ENCODE data around the gene THAP7. TPM values are rescaled to one million over a fixed set of nuclear protein-coding genes. Genes with fewer than 3 reads are reported as not detected.

Gene THAP7
- total and polyA plus RNA-seq, 9 of the 15 experiments (the other 6 are each of a cell fraction or from before 2014, with no cell fraction given) = 7.9 to 263 (median 84.1) TPM

DNA sequence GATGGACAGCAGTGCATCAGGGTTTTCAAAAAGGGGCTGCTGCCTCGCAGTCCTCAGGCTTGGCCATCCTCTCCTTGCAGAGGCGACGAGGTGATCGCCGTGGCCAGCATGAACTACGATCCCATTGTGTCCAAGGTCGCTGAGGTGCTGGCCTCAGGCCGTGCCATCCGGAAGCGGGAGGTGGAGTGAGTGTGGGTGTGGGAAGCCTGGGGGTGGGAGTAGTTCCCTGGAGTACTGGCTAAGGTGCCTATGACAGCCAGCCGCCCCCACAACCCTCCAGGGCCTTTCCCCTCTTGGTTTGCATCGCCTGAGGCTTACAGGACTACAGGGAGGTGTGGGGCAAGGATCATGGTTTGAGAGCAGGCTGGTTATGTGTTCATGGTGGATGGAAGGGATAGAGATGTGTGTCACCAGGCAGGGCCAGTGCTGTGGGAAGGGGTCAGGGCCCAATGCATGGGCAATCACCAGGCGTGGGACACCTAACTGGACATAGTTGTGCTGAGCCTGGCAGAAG, 21.9 kb downstream of the THAP7 start:
- no peak for FAIRE-seq
- Histone ChIP-seq H3K36me3 (ENCODE audit: control insufficient read depth, insufficient read depth, low read length) (peaks cover 19% of the 10 kb centered on the region), H4K20me1 (replicated peaks; ENCODE audit: control insufficient read depth, insufficient read depth, low read length) (no peaks in the 10 kb centered on the region), H3K4me2 (ENCODE audit: insufficient read depth, low read length) (no peak overlapping the region), H3K79me2 (ENCODE audit: control insufficient read depth, insufficient read depth, low read length) (peaks cover 23% of the 10 kb centered on the region), H3K27me3 (ENCODE audit: control insufficient read depth in 2 of 2, insufficient read depth in 2 of 2, low read length in 2 of 2) (peaks cover 14 to 29% of the 10 kb centered on the region in 2 experiments; a peak in 4 of 5 replicates), H3K4me1 (replicated peaks in 1 of 2; ENCODE audit: control insufficient read depth in 2 of 2, insufficient read depth in 2 of 2, low read length in 2 of 2) (peaks cover 19 to 58% of the 10 kb centered on the region in 2 experiments), H3K9ac (ENCODE audit: insufficient read depth in 1 of 2, low read depth in 2 of 2, low read length in 2 of 2) (peak overlapping the region in 1 of 2 experiments; percentile 97; a peak in 2 of 4 replicates), H3K4me3 (no peak overlapping the region), H3K27ac (ENCODE audit: extremely low read depth, low read depth, low read length) (no peak overlapping the region; the same call in 2 of the 3 replicates), H3K9me3 (replicated peaks; ENCODE audit: control insufficient read depth, insufficient read depth, low read depth, low read length) (peaks cover 11% of the 10 kb centered on the region), H2AFZ (ENCODE audit: low read depth, low read length) (no peak overlapping the region; the same call in 1 of the 2 replicates), H3K9me1 (ENCODE audit: control insufficient read depth, insufficient read depth, low read length) (peaks cover 5% of the 10 kb centered on the region)
- ChIA-PET POLR2A (interaction anchor here (0.6 to 64.4 kb wide), 7 partner anchors 10 to 224 kb away, joined by 3 to 1556 read pairs (median 4); partner anchors contain the start of genes AIFM3, CRKL and THAP7), CTCF (ENCODE audit: low intra/inter-chr PET ratio) (no interaction called here)
- WGBS (ENCODE audit: insufficient coverage, low coverage, missing lambda C conversion rate) = 77% methylated on average over 13 of the region's 13 CpGs
- no peak for DNase-seq (ENCODE audit: extremely low read depth in 1 of 4, low spot score in 3 of 4)
- BruUV-seq (replicated peaks) = no TSS peak
- no peak for ATAC-seq
- in situ Hi-C loops (cut with MboI) (no loop called here), intact Hi-C loops (cut with micrococcal nuclease) (loop anchor here (5.0 kb wide), 2 partner anchors 48 to 203 kb away; no protein-coding TSS in a partner anchor)
- TF ChIP-seq MECOM (CRISPR knock-in tag; IDR thresholded peaks at IDR 0.05) (no peak), HNRNPLL (IDR thresholded peaks at IDR 0.05; ENCODE audit: low read depth, low read length, poor library complexity, severe bottlenecking) (peak; percentile 10), ZBED1 (IDR thresholded peaks at IDR 0.05) (no peak), CBX3 (IDR thresholded peaks at IDR 0.05; ENCODE audit: borderline replicate concordance in 1 of 2, low read length in 2 of 2) (peak in 1 of 2 experiments; percentile 82; a peak in 1 of 3 replicates), TBL1XR1 (IDR thresholded peaks at IDR 0.05; ENCODE audit: low read length in 2 of 2) (no peak), RB1 (IDR thresholded peaks at IDR 0.05; ENCODE audit: low read depth) (no peak), FOXK2 (conservative IDR thresholded peaks at IDR 0.05 in 1 of 2, IDR thresholded peaks at IDR 0.05 in 1 of 2; ENCODE audit: low read depth in 2 of 2) (no peak), KHSRP (IDR thresholded peaks at IDR 0.05) (no peak), SRF (CRISPR knock-in tag; IDR thresholded peaks at IDR 0.05) (0 out of 4 replicates have a peak, but pooled peaks of 1 of the 2 experiments have one; percentile 7), TSC22D4 (tag; IDR thresholded peaks at IDR 0.05) (peak; percentile 57; the same call in 1 of the 2 replicates)
- TF ChIP-seq, protein P1, sequence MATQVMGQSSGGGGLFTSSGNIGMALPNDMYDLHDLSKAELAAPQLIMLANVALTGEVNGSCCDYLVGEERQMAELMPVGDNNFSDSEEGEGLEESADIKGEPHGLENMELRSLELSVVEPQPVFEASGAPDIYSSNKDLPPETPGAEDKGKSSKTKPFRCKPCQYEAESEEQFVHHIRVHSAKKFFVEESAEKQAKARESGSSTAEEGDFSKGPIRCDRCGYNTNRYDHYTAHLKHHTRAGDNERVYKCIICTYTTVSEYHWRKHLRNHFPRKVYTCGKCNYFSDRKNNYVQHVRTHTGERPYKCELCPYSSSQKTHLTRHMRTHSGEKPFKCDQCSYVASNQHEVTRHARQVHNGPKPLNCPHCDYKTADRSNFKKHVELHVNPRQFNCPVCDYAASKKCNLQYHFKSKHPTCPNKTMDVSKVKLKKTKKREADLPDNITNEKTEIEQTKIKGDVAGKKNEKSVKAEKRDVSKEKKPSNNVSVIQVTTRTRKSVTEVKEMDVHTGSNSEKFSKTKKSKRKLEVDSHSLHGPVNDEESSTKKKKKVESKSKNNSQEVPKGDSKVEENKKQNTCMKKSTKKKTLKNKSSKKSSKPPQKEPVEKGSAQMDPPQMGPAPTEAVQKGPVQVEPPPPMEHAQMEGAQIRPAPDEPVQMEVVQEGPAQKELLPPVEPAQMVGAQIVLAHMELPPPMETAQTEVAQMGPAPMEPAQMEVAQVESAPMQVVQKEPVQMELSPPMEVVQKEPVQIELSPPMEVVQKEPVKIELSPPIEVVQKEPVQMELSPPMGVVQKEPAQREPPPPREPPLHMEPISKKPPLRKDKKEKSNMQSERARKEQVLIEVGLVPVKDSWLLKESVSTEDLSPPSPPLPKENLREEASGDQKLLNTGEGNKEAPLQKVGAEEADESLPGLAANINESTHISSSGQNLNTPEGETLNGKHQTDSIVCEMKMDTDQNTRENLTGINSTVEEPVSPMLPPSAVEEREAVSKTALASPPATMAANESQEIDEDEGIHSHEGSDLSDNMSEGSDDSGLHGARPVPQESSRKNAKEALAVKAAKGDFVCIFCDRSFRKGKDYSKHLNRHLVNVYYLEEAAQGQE (IDR thresholded peaks at IDR 0.05; ENCODE audit: borderline replicate concordance) = no peak
- TF ChIP-seq, protein P1 (CRISPR knock-in tag; IDR thresholded peaks at IDR 0.05; ENCODE audit: low read depth) = 0 out of 2 replicates have a peak, but pooled peaks have one; percentile 14
- TF ChIP-seq, protein P2, sequence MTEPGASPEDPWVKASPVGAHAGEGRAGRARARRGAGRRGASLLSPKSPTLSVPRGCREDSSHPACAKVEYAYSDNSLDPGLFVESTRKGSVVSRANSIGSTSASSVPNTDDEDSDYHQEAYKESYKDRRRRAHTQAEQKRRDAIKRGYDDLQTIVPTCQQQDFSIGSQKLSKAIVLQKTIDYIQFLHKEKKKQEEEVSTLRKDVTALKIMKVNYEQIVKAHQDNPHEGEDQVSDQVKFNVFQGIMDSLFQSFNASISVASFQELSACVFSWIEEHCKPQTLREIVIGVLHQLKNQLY (CRISPR knock-in tag; conservative IDR thresholded peaks at IDR 0.05) = 0 out of 4 replicates have a peak, but pooled peaks of 1 of the 2 experiments have one; percentile 11
